HG03064 (cell line): Measurements from ENCODE around the gene CHST7.
"Not testable (repeated sequence)": the region's sequence is repeated elsewhere in the genome, so short reads cannot be mapped to it uniquely, and the experiment has no call there.

Source experiments
- ATAC-seq: cut with Tn5 transposase; IDR thresholded peaks from one replicate; pipeline ENCODE4 v1.9.1; 2021; ENCODE audit warnings: low read depth; ENCODE audit not compliant: unreplicated experiment

CHST7 gene

GRCh38 chrX:46573331-46573891, at the start of gene CHST7:
Gene CHST7, plus strand, starts transcription at chrX:46573765. Its CDS starts 167 bp downstream, at chrX:46573932.
- ATAC-seq = peak; percentile 42

- ATAC-seq = not testable (repeated sequence)
Measured at GRCh38 chrX:46528640-46529039, 44.9 kb upstream of the CHST7 start.

GRCh38 chrX:46529740-46530403, 43.7 kb upstream of the CHST7 start:
- not testable (repeated sequence) for ATAC-seq

- ATAC-seq = not testable (repeated sequence)
Measured at GRCh38 chrX:46530404-46530908, 43.1 kb upstream of the CHST7 start.

- no peak for ATAC-seq
Measured at GRCh38 chrX:46531442-46531841, 42.1 kb upstream of the CHST7 start.

- ATAC-seq = no peak
Measured at GRCh38 chrX:46543441-46543840, 30.1 kb upstream of the CHST7 start.

- ATAC-seq = not testable (repeated sequence)
Measured at GRCh38 chrX:46544527-46544926, 29.0 kb upstream of the CHST7 start.

GRCh38 chrX:46545111-46546005, 28.2 kb upstream of the CHST7 start, which contains the start of gene ZNF674:
Gene ZNF674, minus strand, starts transcription at chrX:46545421. Its CDS starts 3,334 bp downstream, at chrX:46542087.
- peak; percentile 79 for ATAC-seq

GRCh38 chrX:46547857-46548256, 25.7 kb upstream of the CHST7 start:
- no peak for ATAC-seq

GRCh38 chrX:46549914-46550313, 23.7 kb upstream of the CHST7 start:
- ATAC-seq = no peak

- no peak for ATAC-seq
Measured at GRCh38 chrX:46551494-46552128, 22.0 kb upstream of the CHST7 start.

GRCh38 chrX:46553935-46554334, 19.6 kb upstream of the CHST7 start:
- no peak for ATAC-seq

GRCh38 chrX:46554942-46555341, 18.6 kb upstream of the CHST7 start:
- no peak for ATAC-seq

GRCh38 chrX:46559062-46559461, 14.5 kb upstream of the CHST7 start:
- ATAC-seq = no peak

GRCh38 chrX:46561824-46562657, 11.5 kb upstream of the CHST7 start:
- peak; percentile 97 for ATAC-seq

GRCh38 chrX:46567388-46567787, 6.2 kb upstream of the CHST7 start:
- no peak for ATAC-seq

GRCh38 chrX:46569621-46570020, 3.9 kb upstream of the CHST7 start:
- ATAC-seq = no peak

GRCh38 chrX:46571423-46572339, 1.9 kb upstream of the CHST7 start:
- no peak for ATAC-seq
